ENCODE results near the gene P2RY8. TPM values are rescaled to one million over a fixed set of nuclear protein-coding genes. Genes with fewer than 3 reads are reported as not detected.

P2RY8 gene
- total RNA-seq, 1 donor = not detected

DNA sequence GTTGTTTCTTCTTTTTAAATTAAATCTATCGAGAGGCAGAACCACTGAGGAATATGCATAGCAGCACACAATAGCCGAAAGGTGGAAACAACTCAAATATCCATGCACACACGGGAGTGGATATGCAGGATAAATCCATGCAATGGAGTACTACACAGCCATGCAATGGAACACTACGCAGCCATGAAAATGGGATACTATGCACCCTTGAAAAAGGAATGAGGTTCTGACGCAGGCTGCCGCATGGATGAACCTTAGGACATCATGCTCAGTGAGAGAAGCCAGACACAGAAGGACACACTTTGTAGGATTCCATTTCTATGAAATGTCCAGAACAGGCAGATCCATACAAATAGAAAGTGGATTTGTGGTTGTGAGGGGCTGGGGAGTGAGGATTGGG lies 18.4 kb upstream of the P2RY8 start:
- H3K27me3 ChIP-seq (ENCODE audit: insufficient read depth, low read length) = no peaks in the 10 kb centered on the region
- no peak overlapping the region for H2AFZ ChIP-seq (ENCODE audit: low read length)
- H3K4me2 ChIP-seq (ENCODE audit: insufficient read depth, low read length) = no peak overlapping the region
- no peaks in the 10 kb centered on the region for H3K79me2 ChIP-seq (ENCODE audit: insufficient read depth, low read length)
- H3K9me3 ChIP-seq (ENCODE audit: low read depth, low read length) = no peaks in the 10 kb centered on the region
- H3K4me3 ChIP-seq (ENCODE audit: insufficient read depth, low read length) = no peak overlapping the region
- no peak overlapping the region for H3K27ac ChIP-seq (ENCODE audit: low read depth, low read length)
- H3K4me1 ChIP-seq (ENCODE audit: insufficient read depth, low read length) = no peaks in the 10 kb centered on the region
- no peaks in the 10 kb centered on the region for H3K36me3 ChIP-seq (ENCODE audit: insufficient read depth, low read length)
- no peaks in the 10 kb centered on the region for H4K20me1 ChIP-seq (ENCODE audit: insufficient read depth, low read length)
- TF ChIP-seq CTCF (IDR thresholded peaks at IDR 0.05; ENCODE audit: extremely low read depth, low read depth, low read length) = no peak
- DNase-seq (ENCODE audit: insufficient read length, low spot score, missing footprints) = no peak

DNA sequence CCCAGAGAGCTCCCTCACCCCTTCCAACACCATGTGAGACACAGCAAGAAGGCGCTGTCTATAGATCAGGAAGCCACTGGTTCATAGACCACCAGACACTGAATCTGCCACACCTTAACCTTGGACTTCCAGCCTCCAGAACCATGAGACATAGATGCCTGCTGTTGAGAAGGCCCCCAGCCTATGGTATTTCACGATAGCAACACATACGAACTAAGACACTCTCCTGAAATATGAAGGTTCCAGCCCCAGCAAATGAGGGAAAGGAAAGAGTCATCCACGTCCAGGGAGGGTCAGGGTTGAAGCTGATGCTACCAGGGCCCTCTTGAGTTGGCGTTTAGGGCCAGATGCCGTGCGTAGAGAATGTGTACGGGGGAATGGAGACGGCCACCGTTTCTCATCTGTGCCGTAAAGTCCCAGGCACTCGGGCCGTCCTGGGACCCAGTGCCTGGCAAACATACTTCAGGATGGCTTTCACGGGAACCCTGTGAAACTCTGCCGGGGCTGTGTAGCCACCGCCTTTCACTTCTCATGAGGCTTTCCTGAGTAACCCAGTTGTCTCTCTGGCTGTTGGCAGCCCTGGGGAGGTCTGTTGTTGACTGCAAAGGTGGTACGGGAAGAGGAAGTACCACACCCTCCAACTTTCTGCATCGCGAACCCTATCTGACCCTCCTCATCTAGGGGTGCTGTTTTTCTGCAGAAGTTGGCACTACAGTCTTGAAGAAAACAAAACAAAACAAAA lies 17.7 kb upstream of the P2RY8 start:
- no peaks in the 10 kb centered on the region for H4K20me1 ChIP-seq (ENCODE audit: insufficient read depth, low read length)
- no peaks in the 10 kb centered on the region for H3K27me3 ChIP-seq (ENCODE audit: insufficient read depth, low read length)
- H2AFZ ChIP-seq (ENCODE audit: low read length) = no peak overlapping the region
- no peak for DNase-seq (ENCODE audit: insufficient read length, low spot score, missing footprints)
- no peaks in the 10 kb centered on the region for H3K4me1 ChIP-seq (ENCODE audit: insufficient read depth, low read length)
- no peaks in the 10 kb centered on the region for H3K36me3 ChIP-seq (ENCODE audit: insufficient read depth, low read length)
- no peak overlapping the region for H3K4me2 ChIP-seq (ENCODE audit: insufficient read depth, low read length)
- H3K4me3 ChIP-seq (ENCODE audit: insufficient read depth, low read length) = no peak overlapping the region
- no peaks in the 10 kb centered on the region for H3K9me3 ChIP-seq (ENCODE audit: low read depth, low read length)
- H3K27ac ChIP-seq (ENCODE audit: low read depth, low read length) = no peak overlapping the region
- no peaks in the 10 kb centered on the region for H3K79me2 ChIP-seq (ENCODE audit: insufficient read depth, low read length)
- no peak for TF ChIP-seq CTCF (IDR thresholded peaks at IDR 0.05; ENCODE audit: extremely low read depth, low read depth, low read length)

- no peaks in the 10 kb centered on the region for H3K4me1 ChIP-seq (ENCODE audit: insufficient read depth, low read length)
- TF ChIP-seq CTCF (IDR thresholded peaks at IDR 0.05; ENCODE audit: extremely low read depth, low read depth, low read length) = no peak
- no peak overlapping the region for H2AFZ ChIP-seq (ENCODE audit: low read length)
- H3K27me3 ChIP-seq (ENCODE audit: insufficient read depth, low read length) = no peaks in the 10 kb centered on the region
- no peaks in the 10 kb centered on the region for H3K79me2 ChIP-seq (ENCODE audit: insufficient read depth, low read length)
- H3K36me3 ChIP-seq (ENCODE audit: insufficient read depth, low read length) = no peaks in the 10 kb centered on the region
- H3K27ac ChIP-seq (ENCODE audit: low read depth, low read length) = no peak overlapping the region
- no peaks in the 10 kb centered on the region for H3K9me3 ChIP-seq (ENCODE audit: low read depth, low read length)
- H4K20me1 ChIP-seq (ENCODE audit: insufficient read depth, low read length) = no peaks in the 10 kb centered on the region
- H3K4me2 ChIP-seq (ENCODE audit: insufficient read depth, low read length) = no peak overlapping the region
- DNase-seq (ENCODE audit: insufficient read length, low spot score, missing footprints) = no peak
- no peak overlapping the region for H3K4me3 ChIP-seq (ENCODE audit: insufficient read depth, low read length)
These were observed 15.1 kb upstream of the P2RY8 start for GRCh38 chrX:1551959-1552546.

DNA sequence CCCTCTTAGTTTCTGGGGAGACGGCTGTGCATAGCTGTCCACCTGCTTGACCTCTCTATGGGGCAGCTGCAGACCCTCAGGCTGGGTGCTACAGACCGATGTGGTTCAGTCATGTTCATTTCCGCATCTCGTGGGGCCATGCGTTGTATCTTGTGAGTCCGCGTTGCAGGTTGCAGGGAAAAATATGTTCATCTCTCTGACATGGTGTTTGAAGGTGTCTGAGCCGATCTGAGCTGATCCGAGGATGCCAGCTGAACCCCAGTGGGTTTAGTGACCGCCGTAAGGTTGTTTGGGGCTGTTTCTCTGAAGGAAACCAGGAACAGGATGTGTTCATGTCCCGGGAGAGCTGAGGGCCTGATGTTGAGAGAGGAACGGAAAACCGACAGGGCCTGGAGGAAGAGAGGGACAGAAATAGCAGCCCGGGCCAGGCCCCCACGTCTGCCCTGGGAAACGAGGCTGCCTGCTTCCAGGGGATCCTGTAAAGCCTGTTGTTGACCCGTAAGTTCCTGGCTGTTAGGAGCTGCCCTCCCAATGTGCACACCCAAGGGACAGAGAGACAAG lies 9.8 kb upstream of the P2RY8 start:
- Histone ChIP-seq H3K4me3 (ENCODE audit: insufficient read depth, low read length) (no peak overlapping the region), H3K27ac (ENCODE audit: low read depth, low read length) (no peak overlapping the region), H3K36me3 (ENCODE audit: insufficient read depth, low read length) (no peaks in the 10 kb centered on the region), H3K27me3 (ENCODE audit: insufficient read depth, low read length) (no peaks in the 10 kb centered on the region), H3K9me3 (ENCODE audit: low read depth, low read length) (no peaks in the 10 kb centered on the region), H3K4me1 (ENCODE audit: insufficient read depth, low read length) (no peaks in the 10 kb centered on the region), H3K4me2 (ENCODE audit: insufficient read depth, low read length) (no peak overlapping the region), H3K79me2 (ENCODE audit: insufficient read depth, low read length) (no peaks in the 10 kb centered on the region), H4K20me1 (ENCODE audit: insufficient read depth, low read length) (no peaks in the 10 kb centered on the region), H2AFZ (ENCODE audit: low read length) (no peak overlapping the region)
- no peak for DNase-seq (ENCODE audit: insufficient read length, low spot score, missing footprints)
- TF ChIP-seq CTCF (IDR thresholded peaks at IDR 0.05; ENCODE audit: extremely low read depth, low read depth, low read length) = no peak
